Measurements from ENCODE around the gene PTPRN2. TPM values are rescaled to one million over a fixed set of nuclear protein-coding genes. Genes with fewer than 3 reads are reported as not detected.

Gene PTPRN2
- total and polyA plus RNA-seq, 4 experiments from 2014 or later: 1.7 to 2.6 (median 1.9) TPM

DNA sequence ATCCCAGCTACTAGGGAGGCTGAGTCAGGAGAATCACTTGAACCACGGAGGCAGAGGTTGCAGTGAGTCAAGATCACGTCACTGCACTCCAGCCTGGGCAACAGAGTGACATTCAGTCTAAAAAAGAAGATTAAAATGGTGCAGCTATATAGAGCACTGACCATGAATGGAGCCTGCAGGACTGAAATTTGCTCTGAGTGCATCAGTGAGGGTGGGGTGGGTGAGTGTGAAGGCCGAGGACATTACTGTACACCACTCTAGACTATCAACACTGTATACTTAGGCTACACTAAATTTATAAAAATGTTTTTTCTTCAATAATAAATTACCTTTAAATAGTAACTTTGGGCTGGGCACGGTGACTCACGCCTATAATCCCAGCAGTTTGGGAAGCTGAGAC, 294.7 kb downstream of the PTPRN2 start:
- no peaks in the 10 kb centered on the region for H3K4me1 Mint-ChIP-seq
- intact Hi-C loops (cut with micrococcal nuclease): no loop called here
- no peak overlapping the region for H3K27ac ChIP-seq (ENCODE audit: low read depth, low read length)
- H3K4me3 Mint-ChIP-seq: no peak overlapping the region
- H3K36me3 ChIP-seq (ENCODE audit: insufficient read depth, low read length): no peaks in the 10 kb centered on the region
- peaks cover 3 to 30% (median 16%) of the 10 kb centered on the region in 8 donors for H3K9me3 Mint-ChIP-seq
- H3K27ac Mint-ChIP-seq: no peak overlapping the region
- H3K4me1 ChIP-seq (ENCODE audit: insufficient read depth, low read length): no peaks in the 10 kb centered on the region
- no peaks in the 10 kb centered on the region for H3K36me3 Mint-ChIP-seq
- H3K9me3 ChIP-seq (ENCODE audit: control insufficient read depth in 1 of 2, low read length in 2 of 2): no peaks in the 10 kb centered on the region
- no peak for DNase-seq
- H3K27me3 Mint-ChIP-seq: peaks cover 2% of the 10 kb centered on the region in 2 donors
- ChIA-PET CTCF (ENCODE audit: partially characterized antibody) (no interaction called here), POLR2A (ENCODE audit: partially characterized antibody) (no interaction called here)
- no peak overlapping the region for H3K4me3 ChIP-seq (ENCODE audit: low read length in 2 of 2)
- no peaks in the 10 kb centered on the region for H3K27me3 ChIP-seq (ENCODE audit: insufficient read depth, low read length)

DNA sequence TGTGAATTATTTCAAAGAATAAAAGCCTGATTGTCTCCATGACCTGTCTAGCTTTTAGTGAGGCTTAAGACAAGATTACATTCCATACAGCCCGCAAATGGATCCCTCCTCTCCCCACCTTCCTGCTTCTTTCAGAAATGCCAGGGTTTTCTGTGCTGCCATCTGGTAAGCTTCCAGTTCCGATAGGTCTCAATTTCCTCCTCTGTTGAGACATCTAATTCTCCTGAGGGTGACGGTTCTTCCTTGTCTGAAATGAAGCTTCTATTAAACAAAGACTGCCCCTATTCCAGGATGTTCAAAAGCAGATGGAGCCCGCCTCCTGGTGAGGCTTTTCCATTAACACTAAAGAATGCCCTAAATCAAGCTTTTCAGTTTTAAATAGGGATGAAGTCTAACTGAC, 295.6 kb downstream of the PTPRN2 start:
- no peaks in the 10 kb centered on the region for H3K9me3 ChIP-seq (ENCODE audit: control insufficient read depth in 1 of 2, low read length in 2 of 2)
- no peak overlapping the region for H3K4me3 Mint-ChIP-seq
- peaks cover 2% of the 10 kb centered on the region in 2 donors for H3K27me3 Mint-ChIP-seq
- H3K36me3 Mint-ChIP-seq: no peaks in the 10 kb centered on the region
- intact Hi-C loops (cut with micrococcal nuclease): no loop called here
- H3K9me3 Mint-ChIP-seq: peaks cover 3 to 33% (median 19%) of the 10 kb centered on the region in 8 donors
- CTCF ChIA-PET (ENCODE audit: partially characterized antibody): no interaction called here
- H3K27ac ChIP-seq (ENCODE audit: low read depth, low read length): no peak overlapping the region
- no peak overlapping the region for H3K4me3 ChIP-seq (ENCODE audit: low read length in 2 of 2)
- H3K4me1 ChIP-seq (ENCODE audit: insufficient read depth, low read length): no peaks in the 10 kb centered on the region
- DNase-seq: no peak
- no peaks in the 10 kb centered on the region for H3K27me3 ChIP-seq (ENCODE audit: insufficient read depth, low read length)
- no peaks in the 10 kb centered on the region for H3K4me1 Mint-ChIP-seq
- POLR2A ChIA-PET (ENCODE audit: partially characterized antibody): no interaction called here
- no peaks in the 10 kb centered on the region for H3K36me3 ChIP-seq (ENCODE audit: insufficient read depth, low read length)
- no peak overlapping the region for H3K27ac Mint-ChIP-seq

DNA sequence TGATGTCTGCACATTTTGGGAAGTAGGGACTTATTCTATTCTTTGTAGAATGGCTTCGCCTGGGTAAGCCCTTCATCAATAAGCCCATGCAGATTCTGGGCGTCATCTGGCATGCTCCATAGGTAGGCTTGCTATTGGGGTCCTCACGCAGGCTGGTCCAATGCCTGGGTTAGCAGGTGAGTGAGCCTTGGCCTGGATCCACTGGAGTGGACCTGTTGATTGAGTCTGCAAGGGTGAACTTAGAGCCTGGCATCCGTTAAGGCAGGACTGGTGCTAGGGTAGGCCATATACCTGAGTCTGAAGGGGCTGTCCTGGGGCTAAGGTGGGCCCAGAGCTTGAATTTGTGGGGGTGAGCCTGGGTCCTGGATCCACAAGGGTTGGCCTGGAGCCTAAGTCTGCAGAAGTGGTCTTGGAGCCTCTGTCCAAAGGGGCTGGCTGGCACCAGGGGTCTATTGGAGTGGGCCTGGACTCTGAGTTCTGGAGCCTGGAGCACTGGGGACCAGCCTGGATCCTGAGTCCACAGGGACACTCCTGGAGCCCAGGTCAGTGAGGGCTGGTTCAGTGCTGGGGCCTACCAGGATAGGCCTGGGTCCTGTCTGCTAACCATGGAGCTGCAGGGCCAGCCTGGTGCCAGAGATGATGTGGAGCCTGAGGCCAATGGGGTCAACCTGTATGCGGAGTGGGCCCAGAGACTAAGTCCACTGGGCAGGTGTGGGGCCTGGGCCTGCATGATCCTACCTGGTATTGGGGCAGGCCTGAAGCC, 297.7 kb downstream of the PTPRN2 start:
- H3K27ac ChIP-seq (ENCODE audit: low read depth, low read length): no peak overlapping the region
- Mint-ChIP-seq H3K36me3 (no peaks in the 10 kb centered on the region), H3K4me3 (no peak overlapping the region), H3K27me3 (peaks cover 0 to 2% of the 10 kb centered on the region in 2 donors), H3K27ac (peak overlapping the region in 1 of 7 donors; percentile 54), H3K4me1 (no peaks in the 10 kb centered on the region), H3K9me3 (peaks cover 4 to 43% (median 28%) of the 10 kb centered on the region in 8 donors)
- no peak overlapping the region for H3K4me3 ChIP-seq (ENCODE audit: low read length in 2 of 2)
- no peaks in the 10 kb centered on the region for H3K27me3 ChIP-seq (ENCODE audit: insufficient read depth, low read length)
- POLR2A ChIA-PET (ENCODE audit: partially characterized antibody): no interaction called here
- no peak for DNase-seq
- intact Hi-C loops (cut with micrococcal nuclease): no loop called here
- CTCF ChIA-PET (ENCODE audit: partially characterized antibody): no interaction called here
- H3K9me3 ChIP-seq (ENCODE audit: control insufficient read depth in 1 of 2, low read length in 2 of 2): no peaks in the 10 kb centered on the region
- H3K36me3 ChIP-seq (ENCODE audit: insufficient read depth, low read length): no peaks in the 10 kb centered on the region
- no peaks in the 10 kb centered on the region for H3K4me1 ChIP-seq (ENCODE audit: insufficient read depth, low read length)

DNA sequence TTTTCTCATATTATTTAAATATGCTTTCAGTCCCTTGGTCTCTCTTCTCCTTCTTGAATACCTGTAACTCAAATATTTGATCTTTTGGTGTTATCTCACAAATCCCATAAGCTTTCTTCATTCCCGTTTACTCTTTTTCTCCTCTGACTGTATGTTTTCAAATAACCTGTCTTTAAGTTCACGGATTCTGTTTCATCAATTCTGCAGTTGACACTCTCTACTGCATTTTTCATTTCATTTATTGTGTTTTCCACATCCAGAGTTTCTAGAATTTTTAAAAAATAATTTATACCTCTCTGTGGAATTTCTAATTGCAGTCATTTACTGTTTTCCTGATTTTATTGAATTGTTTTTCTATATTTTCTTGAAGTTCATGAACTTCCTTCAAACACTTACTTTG, 298.4 kb downstream of the PTPRN2 start:
- Mint-ChIP-seq H3K27me3 (peaks cover 0 to 2% of the 10 kb centered on the region in 2 donors), H3K4me3 (no peak overlapping the region), H3K27ac (peak overlapping the region in 1 of 7 donors; percentile 53), H3K4me1 (no peaks in the 10 kb centered on the region), H3K36me3 (no peaks in the 10 kb centered on the region), H3K9me3 (peaks cover 4 to 43% (median 28%) of the 10 kb centered on the region in 8 donors)
- ChIA-PET POLR2A (ENCODE audit: partially characterized antibody) (no interaction called here), CTCF (ENCODE audit: partially characterized antibody) (no interaction called here)
- intact Hi-C loops (cut with micrococcal nuclease): no loop called here
- H3K9me3 ChIP-seq (ENCODE audit: control insufficient read depth in 1 of 2, low read length in 2 of 2): no peaks in the 10 kb centered on the region
- H3K4me3 ChIP-seq (ENCODE audit: low read length in 2 of 2): no peak overlapping the region
- no peaks in the 10 kb centered on the region for H3K27me3 ChIP-seq (ENCODE audit: insufficient read depth, low read length)
- H3K36me3 ChIP-seq (ENCODE audit: insufficient read depth, low read length): no peaks in the 10 kb centered on the region
- no peak for DNase-seq
- no peak overlapping the region for H3K27ac ChIP-seq (ENCODE audit: low read depth, low read length)
- no peaks in the 10 kb centered on the region for H3K4me1 ChIP-seq (ENCODE audit: insufficient read depth, low read length)

DNA sequence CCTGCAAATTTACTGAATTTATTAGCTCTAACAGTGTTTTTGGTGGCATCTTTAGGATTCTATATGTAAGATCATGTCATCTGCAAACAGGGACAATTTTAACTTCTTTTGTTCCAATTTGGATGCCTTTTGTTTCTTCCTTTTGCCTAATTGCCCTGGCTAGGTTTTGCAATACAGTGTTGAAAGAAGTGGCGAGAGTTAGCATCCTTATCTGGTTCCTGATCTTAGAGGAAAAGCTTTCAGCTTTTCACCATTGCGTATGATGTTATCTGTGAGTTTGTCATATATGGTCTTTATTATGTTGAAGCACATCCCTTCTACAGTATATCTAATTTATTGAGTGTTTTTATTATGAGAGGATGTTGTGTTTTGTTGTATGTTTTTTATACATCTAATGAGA, 301.4 kb downstream of the PTPRN2 start:
- Histone ChIP-seq H3K4me1 (ENCODE audit: insufficient read depth, low read length) (no peaks in the 10 kb centered on the region), H3K36me3 (ENCODE audit: insufficient read depth, low read length) (no peaks in the 10 kb centered on the region), H3K27ac (ENCODE audit: low read depth, low read length) (no peak overlapping the region), H3K4me3 (ENCODE audit: low read length in 2 of 2) (no peak overlapping the region), H3K9me3 (ENCODE audit: control insufficient read depth in 1 of 2, low read length in 2 of 2) (no peaks in the 10 kb centered on the region), H3K27me3 (ENCODE audit: insufficient read depth, low read length) (no peaks in the 10 kb centered on the region)
- peaks cover 0 to 2% of the 10 kb centered on the region in 2 donors for H3K27me3 Mint-ChIP-seq
- DNase-seq: no peak
- H3K4me1 Mint-ChIP-seq: no peaks in the 10 kb centered on the region
- CTCF ChIA-PET (ENCODE audit: partially characterized antibody): interaction anchor here (0.7 kb wide), 1 partner anchor 13 kb away, joined by 3 read pairs; no protein-coding TSS in a partner anchor
- no peak overlapping the region for H3K4me3 Mint-ChIP-seq
- peaks cover 4 to 43% (median 28%) of the 10 kb centered on the region in 8 donors for H3K9me3 Mint-ChIP-seq
- POLR2A ChIA-PET (ENCODE audit: partially characterized antibody): no interaction called here
- H3K36me3 Mint-ChIP-seq: no peaks in the 10 kb centered on the region
- intact Hi-C loops (cut with micrococcal nuclease): no loop called here
- no peak overlapping the region for H3K27ac Mint-ChIP-seq

DNA sequence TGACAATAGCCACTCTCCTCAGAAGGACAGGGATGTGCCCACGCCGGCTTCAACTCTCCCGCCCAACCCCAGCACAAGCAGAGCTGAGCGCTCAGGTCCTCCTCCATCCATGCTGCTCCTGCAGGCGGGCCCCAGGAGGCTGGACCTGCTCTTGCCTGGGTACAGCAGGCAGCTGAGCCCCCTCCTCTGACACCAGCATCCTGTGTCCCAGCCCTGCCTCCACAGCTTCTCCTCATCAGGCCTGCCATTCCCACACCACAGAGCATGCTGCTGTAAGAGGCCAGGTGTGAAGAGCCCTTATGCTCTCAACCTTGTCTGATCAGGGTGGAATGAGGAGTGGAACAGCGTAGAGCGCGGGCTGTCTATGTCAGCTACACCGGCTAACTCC, 302.2 kb downstream of the PTPRN2 start:
- DNase-seq: no peak
- Histone ChIP-seq H3K4me1 (ENCODE audit: insufficient read depth, low read length) (no peaks in the 10 kb centered on the region), H3K36me3 (ENCODE audit: insufficient read depth, low read length) (no peaks in the 10 kb centered on the region), H3K27me3 (ENCODE audit: insufficient read depth, low read length) (no peaks in the 10 kb centered on the region), H3K4me3 (ENCODE audit: low read length in 2 of 2) (no peak overlapping the region), H3K27ac (ENCODE audit: low read depth, low read length) (no peak overlapping the region), H3K9me3 (ENCODE audit: control insufficient read depth in 1 of 2, low read length in 2 of 2) (no peaks in the 10 kb centered on the region)
- intact Hi-C loops (cut with micrococcal nuclease): no loop called here
- peaks cover 4 to 36% (median 24%) of the 10 kb centered on the region in 8 donors for H3K9me3 Mint-ChIP-seq
- H3K27ac Mint-ChIP-seq: no peak overlapping the region
- no peaks in the 10 kb centered on the region for H3K4me1 Mint-ChIP-seq
- H3K27me3 Mint-ChIP-seq: peaks cover 0 to 2% of the 10 kb centered on the region in 2 donors
- ChIA-PET CTCF (ENCODE audit: partially characterized antibody) (interaction anchor here (0.7 kb wide), 1 partner anchor 13 kb away, joined by 3 read pairs; no protein-coding TSS in a partner anchor), POLR2A (ENCODE audit: partially characterized antibody) (no interaction called here)
- H3K36me3 Mint-ChIP-seq: no peaks in the 10 kb centered on the region
- no peak overlapping the region for H3K4me3 Mint-ChIP-seq

DNA sequence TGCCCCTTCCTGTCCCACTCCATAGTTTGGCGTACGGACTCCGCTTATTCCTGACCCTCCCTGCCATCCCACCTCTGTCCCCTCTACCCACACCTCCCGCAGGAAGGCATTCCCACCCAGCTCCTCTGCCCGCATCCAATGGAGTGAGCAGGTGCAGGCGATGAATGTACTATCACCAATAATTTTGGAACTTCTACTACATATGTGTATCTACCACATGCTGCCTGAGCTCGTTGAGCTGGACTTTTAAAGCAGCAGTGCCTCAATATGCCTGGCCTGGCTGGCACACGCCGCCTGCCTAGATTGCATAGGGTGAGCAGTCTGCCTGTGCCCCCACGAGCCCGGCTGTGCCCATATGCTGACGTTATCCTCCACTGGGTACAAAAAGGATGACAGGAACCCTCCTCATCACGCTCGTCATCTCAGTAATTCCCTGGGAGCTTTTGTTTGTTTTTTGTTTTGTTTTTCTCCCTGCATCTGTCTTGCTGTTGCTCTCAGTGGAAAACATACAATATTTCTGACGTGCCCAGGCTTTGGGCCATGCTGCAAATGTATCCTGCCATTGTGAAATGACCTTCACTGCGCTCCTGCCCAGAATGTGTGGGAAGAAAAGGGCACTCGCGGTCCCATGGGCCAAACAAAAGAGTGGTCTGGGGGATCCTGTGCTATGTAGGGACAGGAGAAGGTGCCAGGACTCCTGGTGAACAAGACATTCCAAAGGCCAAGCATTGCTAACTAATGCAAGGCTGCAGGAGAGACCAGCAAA, 302.8 kb downstream of the PTPRN2 start:
- H3K4me1 ChIP-seq (ENCODE audit: insufficient read depth, low read length): no peaks in the 10 kb centered on the region
- no peak for DNase-seq
- H3K36me3 Mint-ChIP-seq: no peaks in the 10 kb centered on the region
- H3K4me3 Mint-ChIP-seq: no peak overlapping the region
- intact Hi-C loops (cut with micrococcal nuclease): no loop called here
- no peaks in the 10 kb centered on the region for H3K4me1 Mint-ChIP-seq
- ChIA-PET CTCF (ENCODE audit: partially characterized antibody) (no interaction called here), POLR2A (ENCODE audit: partially characterized antibody) (no interaction called here)
- H3K9me3 ChIP-seq (ENCODE audit: control insufficient read depth in 1 of 2, low read length in 2 of 2): no peaks in the 10 kb centered on the region
- no peak overlapping the region for H3K27ac ChIP-seq (ENCODE audit: low read depth, low read length)
- no peak overlapping the region for H3K4me3 ChIP-seq (ENCODE audit: low read length in 2 of 2)
- no peaks in the 10 kb centered on the region for H3K27me3 ChIP-seq (ENCODE audit: insufficient read depth, low read length)
- peaks cover 0 to 2% of the 10 kb centered on the region in 2 donors for H3K27me3 Mint-ChIP-seq
- no peak overlapping the region for H3K27ac Mint-ChIP-seq
- H3K9me3 Mint-ChIP-seq: peaks cover 4 to 36% (median 23%) of the 10 kb centered on the region in 8 donors
- H3K36me3 ChIP-seq (ENCODE audit: insufficient read depth, low read length): no peaks in the 10 kb centered on the region

Measured in CD4-positive, alpha-beta memory T cell (primary cell).